H1 (cell line): ENCODE results near the gene C1orf50. TPM values are rescaled to one million over a fixed set of nuclear protein-coding genes. Genes with fewer than 3 reads are reported as not detected.

ENCODE experiments used
- CTBP2 ChIP-seq: IDR thresholded peaks from 2 replicates; pipeline ENCODE4 v1.7.0; 2011; ENCODE audit warnings: borderline replicate concordance, mild to moderate bottlenecking, moderate library complexity, mixed read lengths, low read length; ENCODE audit not compliant: insufficient read depth, insufficient read length
- EP300 ChIP-seq, 2 experiments: IDR thresholded peaks; 1 replicate in 1 of 2; 2 replicates in 1 of 2; pipeline ENCODE4 v1.6.1; 2011 to 2012; ENCODE audit warnings: low read depth in 2 of 2, low read length in 2 of 2, mild to moderate bottlenecking in 2 of 2, borderline replicate concordance in 1 of 2, inconsistent platforms in 1 of 2, moderate library complexity in 1 of 2
- HDAC6 ChIP-seq: IDR thresholded peaks from one replicate; pipeline ENCODE4 v1.7.1; 2012; ENCODE audit warnings: low read depth, mild to moderate bottlenecking, inconsistent platforms, low read length, moderate library complexity
- KDM5A ChIP-seq: fragments of 200-600 bp; IDR thresholded peaks from 2 replicates; pipeline ENCODE4 v1.7.1; 2012; ENCODE audit warnings: mild to moderate bottlenecking, low read length, inconsistent platforms, mixed read lengths
- POLR2A ChIP-seq, 2 experiments: IDR thresholded peaks; 1 replicate in 1 of 2; 2 replicates in 1 of 2; pipeline ENCODE4 v1.6.1; 2011; ENCODE audit warnings: low read depth in 2 of 2, low read length in 2 of 2, mild to moderate bottlenecking in 2 of 2; ENCODE audit errors: control extremely low read depth in 1 of 2
- SIRT6 ChIP-seq: IDR thresholded peaks from one replicate; pipeline ENCODE4 v1.7.1; 2012; ENCODE audit warnings: low read length, inconsistent platforms
- SP1 ChIP-seq: IDR thresholded peaks from 2 replicates; pipeline ENCODE4 v1.6.1; 2011; ENCODE audit warnings: low read depth, low read length
- SP2 ChIP-seq: IDR thresholded peaks from 2 replicates; pipeline ENCODE4 v1.6.1; 2012; ENCODE audit warnings: mild to moderate bottlenecking, low read length, inconsistent platforms
- TAF7 ChIP-seq: optimal IDR thresholded peaks from 2 replicates; pipeline ENCODE3; 2011; ENCODE audit warnings: low read depth, mild to moderate bottlenecking, inconsistent platforms, low read length, moderate library complexity, borderline replicate concordance
- TBP ChIP-seq: IDR thresholded peaks from 2 replicates; pipeline ENCODE4 v1.6.1; 2011; ENCODE audit warnings: low read depth, low read length, improper control_type of control experiment
- YY1 ChIP-seq: IDR thresholded peaks from 2 replicates; pipeline ENCODE4 v1.6.1; 2011; ENCODE audit warnings: low read depth, mild to moderate bottlenecking, low read length
- polyA plus RNA-seq, 7 experiments: library from polyadenylated mRNA; depleted of rRNA in 3 of 7; stranded (reverse) in 5 of 7; unstranded in 2 of 7; fragments of >200 nt in 5 of 7; fragments of 200-250 nt in 2 of 7; gene quantifications; 1 replicate in 5 of 7; 2 replicates in 1 of 7; 4 replicates in 1 of 7; pipeline versions ENCODE4 v1.2.1 to v1.2.3, GENCODE V29; 2011 to 2013; ENCODE audit warnings: missing spikeins in 2 of 7, mixed read lengths in 2 of 7
- total RNA-seq: library from RNA; stranded (reverse); fragmentation: NEBNext Ultra II Directional; extraction: Animal tissue kit (Norgen Biotek cat#: 25700); gene quantifications from 2 replicates; pipeline ENCODE4 v1.2.1, GENCODE V29; 2021
- TF ChIP-seq, protein P1 (sequence below): IDR thresholded peaks from 2 replicates; pipeline ENCODE4 v1.6.1; 2011; ENCODE audit warnings: low read depth, mild to moderate bottlenecking, low read length; ENCODE audit not compliant: insufficient read depth

C1orf50 gene
- total and polyA plus RNA-seq, 2 of the 8 experiments (the other 6 are each of a cell fraction or from before 2014, with no cell fraction given) = 3.2 to 7.1 TPM

DNA sequence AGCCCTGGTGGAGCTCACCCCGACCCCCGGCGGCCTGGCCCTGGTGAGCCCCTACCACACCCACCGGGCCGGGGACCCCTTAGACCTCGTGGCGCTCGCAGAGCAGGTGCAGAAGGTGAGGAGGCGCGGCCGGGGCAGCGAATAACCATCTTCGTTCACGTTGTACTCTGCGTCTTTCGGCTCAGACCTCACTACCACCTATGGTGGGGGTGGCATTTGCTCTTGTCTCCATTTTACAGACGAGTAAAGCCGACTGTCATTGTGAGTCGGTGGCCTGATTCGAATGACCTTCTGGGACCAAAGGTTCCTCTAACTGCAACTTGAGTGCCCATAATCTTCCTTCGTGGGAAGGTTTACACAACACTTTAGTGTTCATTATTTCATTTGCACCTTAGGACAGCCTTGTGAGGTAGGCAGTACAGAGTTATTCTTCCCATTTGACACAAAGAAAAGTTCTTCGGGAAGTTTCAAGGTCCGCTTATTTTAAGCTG lies 506 bp downstream of the C1orf50 start (continued):
- no peak for TF ChIP-seq EP300 (IDR thresholded peaks at IDR 0.05; ENCODE audit: borderline replicate concordance in 1 of 2, low read depth in 2 of 2, low read length in 2 of 2)
- TF ChIP-seq, protein P1, sequence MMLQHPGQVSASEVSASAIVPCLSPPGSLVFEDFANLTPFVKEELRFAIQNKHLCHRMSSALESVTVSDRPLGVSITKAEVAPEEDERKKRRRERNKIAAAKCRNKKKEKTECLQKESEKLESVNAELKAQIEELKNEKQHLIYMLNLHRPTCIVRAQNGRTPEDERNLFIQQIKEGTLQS = no peak
- TF ChIP-seq SP1 = no peak
- no peak for TF ChIP-seq POLR2A (IDR thresholded peaks at IDR 0.05; ENCODE audit: control extremely low read depth in 1 of 2, low read depth in 2 of 2, low read length in 2 of 2)
- peak; percentile 35; the same call in 1 of the 2 replicates for TF ChIP-seq YY1
- TF ChIP-seq KDM5A = 0 out of 2 replicates have a peak, but pooled peaks have one; percentile 35
- TF ChIP-seq SIRT6 = no peak
- no peak for TF ChIP-seq SP2
- TF ChIP-seq TBP = no peak
- no peak for TF ChIP-seq HDAC6
- no peak for TF ChIP-seq TAF7
- TF ChIP-seq CTBP2 = no peak
